GM18861 (cell line): Measurements from ENCODE around the gene OR56A3.

Experiments
- ATAC-seq: cut with Tn5 transposase; IDR thresholded peaks from one replicate; pipeline ENCODE4 v1.9.1; 2021; ENCODE audit not compliant: unreplicated experiment

OR56A3 gene

GRCh38 chr11:5968394-5968793, 26.3 kb downstream of the OR56A3 start, which contains the start of gene OR56A5:
OR56A5 (minus strand) TSS chr11:5968494; CDS start chr11:5968494, 0 bp downstream.
- no peak for ATAC-seq

- ATAC-seq: no peak
Observed at GRCh38 chr11:5973530-5973929, 31.5 kb downstream of the OR56A3 start.

GRCh38 chr11:5983443-5983842, 41.4 kb downstream of the OR56A3 start:
- ATAC-seq: no peak

- ATAC-seq: no peak
Observed at GRCh38 chr11:5986885-5987284, 44.8 kb downstream of the OR56A3 start, which contains the start of gene OR52L1. OR52L1 (minus strand) TSS chr11:5986985; CDS start chr11:5986930, 55 bp downstream.

- ATAC-seq: no peak
Observed at GRCh38 chr11:5989203-5989602, 47.2 kb downstream of the OR56A3 start.

GRCh38 chr11:5992150-5992549, 50.1 kb downstream of the OR56A3 start:
- no peak for ATAC-seq

- no peak for ATAC-seq
Observed at GRCh38 chr11:5992604-5993251, 50.7 kb downstream of the OR56A3 start.

GRCh38 chr11:5994791-5995190, 52.7 kb downstream of the OR56A3 start:
- ATAC-seq: no peak
